K562 (cell line): Measurements from ENCODE around the gene ZNF709. TPM values are rescaled to one million over a fixed set of nuclear protein-coding genes. Genes with fewer than 3 reads are reported as not detected.

Experiments used
- ARNT ChIP-seq, 2 experiments: fragments of 450-650 bp; IDR thresholded peaks; 2 replicates each; pipeline ENCODE4 v1.6.1; 2016; ENCODE audit warnings: mild to moderate bottlenecking in 1 of 2
- MTA3 ChIP-seq: fragments of 450-650 bp; formaldehyde crosslinking; IDR thresholded peaks from 2 replicates; pipeline ENCODE4 v1.6.1; 2017; ENCODE audit warnings: mild to moderate bottlenecking, borderline replicate concordance
- MYBL2 ChIP-seq, 2 experiments: fragments of 450-650 bp in 1 of 2; sonication (generic) in 1 of 2; formaldehyde crosslinking in 1 of 2; IDR thresholded peaks; 2 replicates each; pipeline versions ENCODE4 v1.6.1 to v1.8.1; 2017 to 2022; ENCODE audit warnings: borderline replicate concordance in 1 of 2, inconsistent platforms in 1 of 2, low read depth in 1 of 2, mild to moderate bottlenecking in 1 of 2, missing genetic modification reagents in 1 of 2, moderate library complexity in 1 of 2
- NFIX ChIP-seq: fragments of 250-450 bp; sonication (Bioruptor Pico); IDR thresholded peaks from 2 replicates; pipeline ENCODE4 v1.4.0; 2020; ENCODE audit warnings: low read depth, mild to moderate bottlenecking, moderate library complexity
- PCBP1 ChIP-seq: fragments of 200-400 bp; formaldehyde crosslinking; IDR thresholded peaks from 2 replicates; pipeline ENCODE4 v1.6.1; 2018; ENCODE audit warnings: mild to moderate bottlenecking, low read depth, low read length; ENCODE audit not compliant: poor library complexity, severe bottlenecking
- POLR2H ChIP-seq: IDR thresholded peaks from 2 replicates; pipeline ENCODE4 v1.6.1; 2016; ENCODE audit warnings: missing genetic modification characterization, low read depth, mild to moderate bottlenecking, control low read depth, missing compliant biosample characterization, moderate library complexity
- RBM25 ChIP-seq: fragments of 200-400 bp; formaldehyde crosslinking; IDR thresholded peaks from 2 replicates; pipeline ENCODE4 v1.6.1; 2018; ENCODE audit warnings: low read length, low read depth, moderate library complexity; ENCODE audit not compliant: severe bottlenecking
- SOX6 ChIP-seq: fragments of 450-650 bp; IDR thresholded peaks from 2 replicates; pipeline ENCODE4 v1.6.1; 2014; ENCODE audit warnings: mild to moderate bottlenecking
- STAG1 ChIP-seq: sonication (generic); formaldehyde crosslinking; IDR thresholded peaks from 2 replicates; pipeline ENCODE4 v1.5.0; 2020; ENCODE audit warnings: missing genetic modification reagents, borderline replicate concordance
- ZBED1 ChIP-seq: IDR thresholded peaks from 2 replicates; pipeline ENCODE4 v1.6.1; 2014
- ZFP1 ChIP-seq: fragments of 450-650 bp; formaldehyde crosslinking; IDR thresholded peaks from 2 replicates; pipeline ENCODE4 v1.4.0; 2020; ENCODE audit warnings: mild to moderate bottlenecking, mixed read lengths
- ZNF143 ChIP-seq: sonication (generic); formaldehyde crosslinking; IDR thresholded peaks from 2 replicates; pipeline ENCODE4 v1.9.0; 2022; ENCODE audit warnings: mild to moderate bottlenecking, missing genetic modification reagents
- ZNF445 ChIP-seq: fragments of 250-450 bp; sonication (Bioruptor Pico); IDR thresholded peaks from 2 replicates; pipeline ENCODE4 v1.4.0; 2020; ENCODE audit warnings: low read depth, mild to moderate bottlenecking, moderate library complexity
- ZNF551 ChIP-seq: fragments of 250-450 bp; sonication (Bioruptor Pico); IDR thresholded peaks from 2 replicates; pipeline ENCODE4 v1.5.0; 2021; ENCODE audit warnings: mild to moderate bottlenecking, moderate library complexity
- ZNF75A ChIP-seq: fragments of 450-650 bp; formaldehyde crosslinking; IDR thresholded peaks from 2 replicates; pipeline ENCODE4 v1.4.0; 2020; ENCODE audit warnings: mild to moderate bottlenecking
- ZNF780A ChIP-seq: fragments of 250-450 bp; sonication (Bioruptor Pico); IDR thresholded peaks from 2 replicates; pipeline ENCODE4 v1.5.0; 2021; ENCODE audit warnings: mild to moderate bottlenecking
- ZZZ3 ChIP-seq: fragments of 450-650 bp; IDR thresholded peaks from 2 replicates; pipeline ENCODE4 v1.6.1; 2016; ENCODE audit warnings: antibody characterized with exemption, mild to moderate bottlenecking, moderate library complexity
- polyA plus RNA-seq, 8 experiments: library from polyadenylated mRNA; depleted of rRNA in 4 of 8; stranded (reverse) in 5 of 8; unstranded in 3 of 8; fragments of >200 nt; fragmentation: Nextera tagmentation in 2 of 8; fragmentation: Illumina TruSeq in 1 of 8; extraction: Ambion mirVana in 2 of 8; extraction: Trizol in 1 of 8; gene quantifications; 2 replicates each; pipeline versions ENCODE4 v1.2.1 to v1.2.3, GENCODE V29; 2011 to 2014; ENCODE audit warnings: inconsistent platforms in 1 of 8, missing spikeins in 1 of 8
- total RNA-seq, 7 experiments: library from RNA; depleted of rRNA in 6 of 7; stranded (reverse); fragments of >200 nt in 6 of 7; fragmentation: Illumina TruSeq in 2 of 7; extraction: Trizol in 2 of 7; gene quantifications; 2 replicates each; pipeline versions ENCODE4 v1.2.1 to v1.2.3, GENCODE V29; 2011 to 2021; ENCODE audit warnings: low replicate concordance in 1 of 7
- TF ChIP-seq, protein P1 (sequence below): fragments of 450-650 bp; IDR thresholded peaks from 2 replicates; pipeline ENCODE4 v1.6.1; 2016; ENCODE audit warnings: mild to moderate bottlenecking, moderate library complexity

Gene ZNF709
- total and polyA plus RNA-seq, 9 of the 15 experiments (the other 6 are each of a cell fraction or from before 2014, with no cell fraction given), result 0.07 to 0.69 (median 0.18) TPM

- TF ChIP-seq, protein P1, sequence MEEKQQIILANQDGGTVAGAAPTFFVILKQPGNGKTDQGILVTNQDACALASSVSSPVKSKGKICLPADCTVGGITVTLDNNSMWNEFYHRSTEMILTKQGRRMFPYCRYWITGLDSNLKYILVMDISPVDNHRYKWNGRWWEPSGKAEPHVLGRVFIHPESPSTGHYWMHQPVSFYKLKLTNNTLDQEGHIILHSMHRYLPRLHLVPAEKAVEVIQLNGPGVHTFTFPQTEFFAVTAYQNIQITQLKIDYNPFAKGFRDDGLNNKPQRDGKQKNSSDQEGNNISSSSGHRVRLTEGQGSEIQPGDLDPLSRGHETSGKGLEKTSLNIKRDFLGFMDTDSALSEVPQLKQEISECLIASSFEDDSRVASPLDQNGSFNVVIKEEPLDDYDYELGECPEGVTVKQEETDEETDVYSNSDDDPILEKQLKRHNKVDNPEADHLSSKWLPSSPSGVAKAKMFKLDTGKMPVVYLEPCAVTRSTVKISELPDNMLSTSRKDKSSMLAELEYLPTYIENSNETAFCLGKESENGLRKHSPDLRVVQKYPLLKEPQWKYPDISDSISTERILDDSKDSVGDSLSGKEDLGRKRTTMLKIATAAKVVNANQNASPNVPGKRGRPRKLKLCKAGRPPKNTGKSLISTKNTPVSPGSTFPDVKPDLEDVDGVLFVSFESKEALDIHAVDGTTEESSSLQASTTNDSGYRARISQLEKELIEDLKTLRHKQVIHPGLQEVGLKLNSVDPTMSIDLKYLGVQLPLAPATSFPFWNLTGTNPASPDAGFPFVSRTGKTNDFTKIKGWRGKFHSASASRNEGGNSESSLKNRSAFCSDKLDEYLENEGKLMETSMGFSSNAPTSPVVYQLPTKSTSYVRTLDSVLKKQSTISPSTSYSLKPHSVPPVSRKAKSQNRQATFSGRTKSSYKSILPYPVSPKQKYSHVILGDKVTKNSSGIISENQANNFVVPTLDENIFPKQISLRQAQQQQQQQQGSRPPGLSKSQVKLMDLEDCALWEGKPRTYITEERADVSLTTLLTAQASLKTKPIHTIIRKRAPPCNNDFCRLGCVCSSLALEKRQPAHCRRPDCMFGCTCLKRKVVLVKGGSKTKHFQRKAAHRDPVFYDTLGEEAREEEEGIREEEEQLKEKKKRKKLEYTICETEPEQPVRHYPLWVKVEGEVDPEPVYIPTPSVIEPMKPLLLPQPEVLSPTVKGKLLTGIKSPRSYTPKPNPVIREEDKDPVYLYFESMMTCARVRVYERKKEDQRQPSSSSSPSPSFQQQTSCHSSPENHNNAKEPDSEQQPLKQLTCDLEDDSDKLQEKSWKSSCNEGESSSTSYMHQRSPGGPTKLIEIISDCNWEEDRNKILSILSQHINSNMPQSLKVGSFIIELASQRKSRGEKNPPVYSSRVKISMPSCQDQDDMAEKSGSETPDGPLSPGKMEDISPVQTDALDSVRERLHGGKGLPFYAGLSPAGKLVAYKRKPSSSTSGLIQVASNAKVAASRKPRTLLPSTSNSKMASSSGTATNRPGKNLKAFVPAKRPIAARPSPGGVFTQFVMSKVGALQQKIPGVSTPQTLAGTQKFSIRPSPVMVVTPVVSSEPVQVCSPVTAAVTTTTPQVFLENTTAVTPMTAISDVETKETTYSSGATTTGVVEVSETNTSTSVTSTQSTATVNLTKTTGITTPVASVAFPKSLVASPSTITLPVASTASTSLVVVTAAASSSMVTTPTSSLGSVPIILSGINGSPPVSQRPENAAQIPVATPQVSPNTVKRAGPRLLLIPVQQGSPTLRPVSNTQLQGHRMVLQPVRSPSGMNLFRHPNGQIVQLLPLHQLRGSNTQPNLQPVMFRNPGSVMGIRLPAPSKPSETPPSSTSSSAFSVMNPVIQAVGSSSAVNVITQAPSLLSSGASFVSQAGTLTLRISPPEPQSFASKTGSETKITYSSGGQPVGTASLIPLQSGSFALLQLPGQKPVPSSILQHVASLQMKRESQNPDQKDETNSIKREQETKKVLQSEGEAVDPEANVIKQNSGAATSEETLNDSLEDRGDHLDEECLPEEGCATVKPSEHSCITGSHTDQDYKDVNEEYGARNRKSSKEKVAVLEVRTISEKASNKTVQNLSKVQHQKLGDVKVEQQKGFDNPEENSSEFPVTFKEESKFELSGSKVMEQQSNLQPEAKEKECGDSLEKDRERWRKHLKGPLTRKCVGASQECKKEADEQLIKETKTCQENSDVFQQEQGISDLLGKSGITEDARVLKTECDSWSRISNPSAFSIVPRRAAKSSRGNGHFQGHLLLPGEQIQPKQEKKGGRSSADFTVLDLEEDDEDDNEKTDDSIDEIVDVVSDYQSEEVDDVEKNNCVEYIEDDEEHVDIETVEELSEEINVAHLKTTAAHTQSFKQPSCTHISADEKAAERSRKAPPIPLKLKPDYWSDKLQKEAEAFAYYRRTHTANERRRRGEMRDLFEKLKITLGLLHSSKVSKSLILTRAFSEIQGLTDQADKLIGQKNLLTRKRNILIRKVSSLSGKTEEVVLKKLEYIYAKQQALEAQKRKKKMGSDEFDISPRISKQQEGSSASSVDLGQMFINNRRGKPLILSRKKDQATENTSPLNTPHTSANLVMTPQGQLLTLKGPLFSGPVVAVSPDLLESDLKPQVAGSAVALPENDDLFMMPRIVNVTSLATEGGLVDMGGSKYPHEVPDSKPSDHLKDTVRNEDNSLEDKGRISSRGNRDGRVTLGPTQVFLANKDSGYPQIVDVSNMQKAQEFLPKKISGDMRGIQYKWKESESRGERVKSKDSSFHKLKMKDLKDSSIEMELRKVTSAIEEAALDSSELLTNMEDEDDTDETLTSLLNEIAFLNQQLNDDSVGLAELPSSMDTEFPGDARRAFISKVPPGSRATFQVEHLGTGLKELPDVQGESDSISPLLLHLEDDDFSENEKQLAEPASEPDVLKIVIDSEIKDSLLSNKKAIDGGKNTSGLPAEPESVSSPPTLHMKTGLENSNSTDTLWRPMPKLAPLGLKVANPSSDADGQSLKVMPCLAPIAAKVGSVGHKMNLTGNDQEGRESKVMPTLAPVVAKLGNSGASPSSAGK, result 0 out of 2 replicates have a peak, but pooled peaks have one; percentile 32
- TF ChIP-seq ZNF445 (CRISPR knock-in tag) (peak; percentile 72; the same call in 1 of the 2 replicates), ZNF551 (no peak), ZZZ3 (no peak), POLR2H (tag) (no peak), ZNF780A (CRISPR knock-in tag) (no peak), ARNT (IDR thresholded peaks at IDR 0.05) (peak in 1 of 2 experiments; percentile 84; a peak in 1 of 4 replicates), ZBED1 (0 out of 2 replicates have a peak, but pooled peaks have one; percentile 70), NFIX (no peak), SOX6 (peak; percentile 81), RBM25 (peak; percentile 92), ZNF143 (CRISPR knock-in tag) (no peak), MYBL2 (IDR thresholded peaks at IDR 0.05; ENCODE audit: low read depth) (no peak; the same call in 1 of the 2 replicates), MYBL2 (CRISPR knock-in tag; IDR thresholded peaks at IDR 0.05; ENCODE audit: borderline replicate concordance) (no peak), PCBP1 (no peak), STAG1 (CRISPR knock-in tag) (no peak), ZFP1 (CRISPR knock-in tag) (no peak), ZNF75A (CRISPR knock-in tag) (peak; percentile 100), MTA3 (peak; percentile 82; the same call in 1 of the 2 replicates)
Measured at GRCh38 chr19:12527034-12527836, 42.6 kb upstream of the ZNF709 start (continued).
